GM12878 (cell line): Measurements from ENCODE around the gene DNAJC2. TPM values are rescaled to one million over a fixed set of nuclear protein-coding genes. Genes with fewer than 3 reads are reported as not detected.

Experiments used
- CBX5 ChIP-seq: sonication (generic); IDR thresholded peaks from 2 replicates; pipeline ENCODE4 v1.6.1; 2016; ENCODE audit warnings: low read depth, moderate library complexity, mild to moderate bottlenecking, inconsistent platforms
- CHD2 ChIP-seq: IDR thresholded peaks from 2 replicates; pipeline ENCODE4 v1.6.1; 2011; ENCODE audit warnings: low read depth, low read length, improper control_type of control experiment, borderline replicate concordance
- CUX1 ChIP-seq: IDR thresholded peaks from 2 replicates; pipeline ENCODE4 v1.6.1; 2012; ENCODE audit warnings: improper control_type of control experiment, low read depth, low read length; ENCODE audit not compliant: insufficient replicate concordance
- HDGF ChIP-seq: fragments of 450-650 bp; IDR thresholded peaks from 2 replicates; pipeline ENCODE4 v1.6.1; 2016; ENCODE audit warnings: antibody characterized with exemption
- IRF4 ChIP-seq: IDR thresholded peaks from 2 replicates; pipeline ENCODE4 v1.6.1; 2011; ENCODE audit warnings: low read depth, low read length
- JUND ChIP-seq: IDR thresholded peaks from 2 replicates; pipeline ENCODE4 v1.6.1; 2012; ENCODE audit warnings: low read depth, mild to moderate bottlenecking, low read length, improper control_type of control experiment, moderate library complexity
- NKRF ChIP-seq: fragments of 450-650 bp; conservative IDR thresholded peaks from 2 replicates; pipeline ENCODE4 v1.6.1; 2017; ENCODE audit warnings: mild to moderate bottlenecking, moderate library complexity
- NR2C1 ChIP-seq: fragments of 450-650 bp; IDR thresholded peaks from 2 replicates; pipeline ENCODE4 v1.6.1; 2017; ENCODE audit warnings: antibody characterized with exemption, mild to moderate bottlenecking, moderate library complexity
- PKNOX1 ChIP-seq: fragments of 450-650 bp; IDR thresholded peaks from 2 replicates; pipeline ENCODE4 v1.6.1; 2016; ENCODE audit warnings: mild to moderate bottlenecking
- POLR2AphosphoS2 ChIP-seq: IDR thresholded peaks from 2 replicates; pipeline ENCODE4 v1.6.1; 2011; ENCODE audit warnings: low read depth, mild to moderate bottlenecking, low read length, improper control_type of control experiment, moderate library complexity
- PRDM15 ChIP-seq: fragments of 450-650 bp; formaldehyde crosslinking; IDR thresholded peaks from 2 replicates; pipeline ENCODE4 v1.4.0; 2020; ENCODE audit warnings: mild to moderate bottlenecking, moderate library complexity
- RAD21 ChIP-seq: IDR thresholded peaks from 2 replicates; pipeline ENCODE4 v1.6.1; 2011; ENCODE audit warnings: mild to moderate bottlenecking, low read depth, low read length, moderate library complexity; ENCODE audit not compliant: insufficient read depth
- RUNX3 ChIP-seq: IDR thresholded peaks from 2 replicates; pipeline ENCODE4 v1.6.1; 2012; ENCODE audit warnings: low read length, inconsistent platforms
- SREBF2 ChIP-seq: IDR thresholded peaks from 2 replicates; pipeline ENCODE4 v1.6.1; 2012; ENCODE audit warnings: mild to moderate bottlenecking, low read length
- SUZ12 ChIP-seq: fragments of 200-600 bp; sonication (generic); IDR thresholded peaks from one replicate; pipeline ENCODE4 v1.6.1; 2018; ENCODE audit warnings: antibody characterized with exemption, mild to moderate bottlenecking; ENCODE audit not compliant: unreplicated experiment
- ZNF217 ChIP-seq: fragments of 450-650 bp; IDR thresholded peaks from 2 replicates; pipeline ENCODE4 v1.6.1; 2017; ENCODE audit warnings: antibody characterized with exemption, mild to moderate bottlenecking
- polyA plus RNA-seq, 11 experiments: library from polyadenylated mRNA; depleted of rRNA in 4 of 11; unstranded in 6 of 11; stranded (reverse) in 5 of 11; fragments of >200 nt; fragmentation: Nextera tagmentation in 4 of 11; fragmentation: Illumina TruSeq in 1 of 11; extraction: Ambion mirVana in 4 of 11; extraction: Trizol in 1 of 11; gene quantifications; 1 replicate in 1 of 11; 2 replicates in 10 of 11; pipeline versions ENCODE4 v1.2.1 to v1.2.3, GENCODE V29; 2011 to 2016; ENCODE audit warnings: inconsistent platforms in 2 of 11, missing spikeins in 2 of 11, low read depth in 1 of 11
- total RNA-seq, 4 experiments: library from RNA; depleted of rRNA in 3 of 4; stranded (reverse); fragments of >200 nt in 3 of 4; fragmentation: Illumina TruSeq in 1 of 4; extraction: Trizol in 1 of 4; gene quantifications; 2 replicates each; pipeline versions ENCODE4 v1.2.1 to v1.2.3, GENCODE V29; 2013 to 2021

DNAJC2 gene
- total and polyA plus RNA-seq, 10 of the 15 experiments (the other 5 are each of a cell fraction or from before 2014, with no cell fraction given): 18.2 to 63.1 (median 30.6) TPM

GRCh38 chr7:103347507-103348267 lies 3.1 kb upstream of the DNAJC2 start, which contains the start of gene PSMC2 (continued):
- TF ChIP-seq SUZ12 (no peak), NKRF (0 out of 2 replicates have a peak, but pooled peaks have one; percentile 62), JUND (no peak), PKNOX1 (peak; percentile 25; the same call in 1 of the 2 replicates), CUX1 (no peak), IRF4 (no peak), RUNX3 (peak; percentile 68), HDGF (peak; percentile 44; the same call in 1 of the 2 replicates), RAD21 (no peak), CBX5 (peak; percentile 83; the same call in 1 of the 2 replicates), POLR2AphosphoS2 (0 out of 2 replicates have a peak, but pooled peaks have one; percentile 58), NR2C1 (peak; percentile 85), CHD2 (peak; percentile 66; the same call in 1 of the 2 replicates), ZNF217 (no peak), SREBF2 (no peak), PRDM15 (CRISPR knock-in tag) (no peak)
